AG09319 (cell line): Measurements from ENCODE around the gene GUCY1B1.

Source experiments
- DNase-seq: peaks from one replicate; pipeline ENCODE4 v3.0.0-alpha.2; 2010; ENCODE audit warnings: low read depth; ENCODE audit errors: extremely low read depth
- CTCF ChIP-seq: IDR thresholded peaks from 2 replicates; pipeline ENCODE4 v1.5.1; 2011; ENCODE audit warnings: low read depth, mild to moderate bottlenecking, inconsistent platforms, low read length, moderate library complexity

Gene GUCY1B1

GRCh38 chr4:155745984-155746383, 12.8 kb upstream of the GUCY1B1 start:
- no peak for DNase-seq
- TF ChIP-seq CTCF: no peak

GRCh38 chr4:155748039-155748438, 10.8 kb upstream of the GUCY1B1 start:
- TF ChIP-seq CTCF: no peak
- DNase-seq: no peak

GRCh38 chr4:155749041-155749440, 9.8 kb upstream of the GUCY1B1 start:
- TF ChIP-seq CTCF: no peak

GRCh38 chr4:155751569-155751968, 7.3 kb upstream of the GUCY1B1 start:
- DNase-seq: no peak

More at GRCh38 chr4:155749041-155749440, 9.8 kb upstream of the GUCY1B1 start:
- no peak for DNase-seq

GRCh38 chr4:155757745-155758265, 1.0 kb upstream of the GUCY1B1 start:
- no peak for TF ChIP-seq CTCF
- no peak for DNase-seq

More at GRCh38 chr4:155751569-155751968, 7.3 kb upstream of the GUCY1B1 start:
- TF ChIP-seq CTCF: no peak

- DNase-seq: no peak
- TF ChIP-seq CTCF: no peak
These were observed 791 bp downstream of the GUCY1B1 start for GRCh38 chr4:155759372-155760252.

- no peak for DNase-seq
These were observed 2.2 kb downstream of the GUCY1B1 start for GRCh38 chr4:155761047-155761446.

More at GRCh38 chr4:155761047-155761446, 2.2 kb downstream of the GUCY1B1 start:
- no peak for TF ChIP-seq CTCF
